Left hindlimb (tissue), 1 donor: Measurements from ENCODE around the gene ZFR2.
"Not testable (repeated sequence)": the region's sequence is repeated elsewhere in the genome, so short reads cannot be mapped to it uniquely, and the experiment has no call there.

Experiments
- DNase-seq: peaks from one replicate; pipeline ENCODE4 v3.0.0-alpha.2; 2018

The ZFR2 gene

GRCh38 chr19:3868770-3869456 lies at the start of gene ZFR2:
Gene ZFR2 (minus strand): TSS chr19:3869038. CDS start chr19:3869017, 21 bp downstream.
- DNase-seq, result no peak

GRCh38 chr19:3916033-3916432 lies 47.2 kb upstream of the ZFR2 start:
- DNase-seq, result no peak

GRCh38 chr19:3914199-3914598 lies 45.4 kb upstream of the ZFR2 start:
- DNase-seq, result no peak

- DNase-seq, result no peak
Measured at GRCh38 chr19:3910105-3910504, 41.3 kb upstream of the ZFR2 start.

- no peak for DNase-seq
Measured at GRCh38 chr19:3908266-3909054, 39.6 kb upstream of the ZFR2 start.

- DNase-seq, result no peak
Measured at GRCh38 chr19:3907626-3908265, 38.9 kb upstream of the ZFR2 start.

- no peak for DNase-seq
Measured at GRCh38 chr19:3904233-3904632, 35.4 kb upstream of the ZFR2 start.

- no peak for DNase-seq
Measured at GRCh38 chr19:3902317-3902973, 33.6 kb upstream of the ZFR2 start.

- no peak for DNase-seq
Measured at GRCh38 chr19:3899531-3900294, 30.9 kb upstream of the ZFR2 start.

- DNase-seq, result no peak
Measured at GRCh38 chr19:3898426-3898825, 29.6 kb upstream of the ZFR2 start.

- DNase-seq, result no peak
Measured at GRCh38 chr19:3897936-3898335, 29.1 kb upstream of the ZFR2 start.

GRCh38 chr19:3895788-3896187 lies 26.9 kb upstream of the ZFR2 start:
- DNase-seq, result no peak

GRCh38 chr19:3894959-3895358 lies 26.1 kb upstream of the ZFR2 start:
- not testable (repeated sequence) for DNase-seq

GRCh38 chr19:3893509-3894179 lies 24.8 kb upstream of the ZFR2 start:
- no peak for DNase-seq

GRCh38 chr19:3890591-3890990 lies 21.8 kb upstream of the ZFR2 start:
- DNase-seq, result no peak

GRCh38 chr19:3882041-3882384 lies 13.2 kb upstream of the ZFR2 start:
- no peak for DNase-seq

GRCh38 chr19:3881272-3882040 lies 12.6 kb upstream of the ZFR2 start:
- no peak for DNase-seq

- no peak for DNase-seq
Measured at GRCh38 chr19:3880471-3881271, 11.8 kb upstream of the ZFR2 start, which contains the start of gene ATCAY. Gene ATCAY (plus strand): TSS chr19:3880685. CDS start chr19:3885768, 5,083 bp downstream.

- DNase-seq, result no peak
Measured at GRCh38 chr19:3879656-3880055, 10.8 kb upstream of the ZFR2 start.

GRCh38 chr19:3874695-3875094 lies 5.9 kb upstream of the ZFR2 start:
- DNase-seq, result not testable (repeated sequence)
